Nephron (organoid): ENCODE measurements around the gene ULBP3.
A peak's percentile ranks its signal among the peaks of the same experiment; 100 is the strongest.

ENCODE experiments used
- H3K27ac Mint-ChIP-seq, 3 experiments: 2 replicates each; pipeline ENCODE4 v1.8.0; 2020; ENCODE audit warnings: mixed read lengths in 3 of 3, mild to moderate bottlenecking in 2 of 3, moderate library complexity in 1 of 3
- H3K27me3 Mint-ChIP-seq: 2 replicates; pipeline ENCODE4 v1.8.0; 2021; ENCODE audit warnings: low read depth, mild to moderate bottlenecking, moderate library complexity, mixed read lengths
- H3K36me3 Mint-ChIP-seq: 2 replicates; pipeline ENCODE4 v1.8.0; 2020; ENCODE audit warnings: low read depth, mixed read lengths
- H3K4me1 Mint-ChIP-seq: 2 replicates; pipeline ENCODE4 v1.8.0; 2020; ENCODE audit warnings: mixed read lengths
- H3K4me3 Mint-ChIP-seq, 3 experiments: 2 replicates each; pipeline ENCODE4 v1.8.0; 2020; ENCODE audit warnings: mild to moderate bottlenecking in 3 of 3, mixed read lengths in 3 of 3, moderate library complexity in 2 of 3
- H3K9me3 Mint-ChIP-seq: 2 replicates; pipeline ENCODE4 v1.8.0; 2020; ENCODE audit warnings: mixed read lengths
- CTCF ChIP-seq, 3 experiments: fragments of 200-600 bp; sonication (generic); IDR thresholded peaks; one replicate each; pipeline ENCODE4 v1.5.0; 2021; ENCODE audit warnings: antibody characterized with exemption in 3 of 3; ENCODE audit not compliant: unreplicated experiment in 3 of 3

ULBP3 gene

GRCh38 chr6:150084426-150084825, 15.5 kb upstream of the ULBP3 start:
- no peaks in the 10 kb centered on the region for H3K9me3 Mint-ChIP-seq
- no peaks in the 10 kb centered on the region for H3K36me3 Mint-ChIP-seq
- no peak overlapping the region for H3K27ac Mint-ChIP-seq
- H3K4me1 Mint-ChIP-seq, result no peaks in the 10 kb centered on the region
- TF ChIP-seq CTCF (IDR thresholded peaks at IDR 0.05; ENCODE audit: unreplicated experiment in 3 of 3), result no peak
- peaks cover 28% of the 10 kb centered on the region for H3K27me3 Mint-ChIP-seq
- no peak overlapping the region for H3K4me3 Mint-ChIP-seq

GRCh38 chr6:150083839-150084238, 14.9 kb upstream of the ULBP3 start:
- H3K36me3 Mint-ChIP-seq, result no peaks in the 10 kb centered on the region
- no peak for TF ChIP-seq CTCF (IDR thresholded peaks at IDR 0.05; ENCODE audit: unreplicated experiment in 3 of 3)
- no peaks in the 10 kb centered on the region for H3K9me3 Mint-ChIP-seq
- no peaks in the 10 kb centered on the region for H3K4me1 Mint-ChIP-seq
- no peak overlapping the region for H3K4me3 Mint-ChIP-seq
- H3K27ac Mint-ChIP-seq, result no peak overlapping the region
- H3K27me3 Mint-ChIP-seq, result peaks cover 24% of the 10 kb centered on the region

GRCh38 chr6:150081702-150082101, 12.8 kb upstream of the ULBP3 start:
- no peak overlapping the region for H3K4me3 Mint-ChIP-seq
- TF ChIP-seq CTCF (IDR thresholded peaks at IDR 0.05; ENCODE audit: unreplicated experiment in 3 of 3), result peak in 1 of 3 experiments; percentile 8
- H3K9me3 Mint-ChIP-seq, result no peaks in the 10 kb centered on the region
- no peak overlapping the region for H3K27ac Mint-ChIP-seq
- peaks cover 24% of the 10 kb centered on the region for H3K27me3 Mint-ChIP-seq
- no peaks in the 10 kb centered on the region for H3K36me3 Mint-ChIP-seq
- H3K4me1 Mint-ChIP-seq, result no peaks in the 10 kb centered on the region

GRCh38 chr6:150079604-150080003, 10.7 kb upstream of the ULBP3 start:
- Mint-ChIP-seq H3K4me1 (peaks cover 11% of the 10 kb centered on the region), H3K9me3 (no peaks in the 10 kb centered on the region), H3K27me3 (peaks cover 15% of the 10 kb centered on the region), H3K36me3 (no peaks in the 10 kb centered on the region), H3K4me3 (no peak overlapping the region), H3K27ac (no peak overlapping the region)
- no peak for TF ChIP-seq CTCF (IDR thresholded peaks at IDR 0.05; ENCODE audit: unreplicated experiment in 3 of 3)

GRCh38 chr6:150078788-150079187, 9.9 kb upstream of the ULBP3 start:
- no peaks in the 10 kb centered on the region for H3K9me3 Mint-ChIP-seq
- no peak overlapping the region for H3K27ac Mint-ChIP-seq
- H3K4me1 Mint-ChIP-seq, result peaks cover 20% of the 10 kb centered on the region
- TF ChIP-seq CTCF (IDR thresholded peaks at IDR 0.05; ENCODE audit: unreplicated experiment in 3 of 3), result no peak
- H3K27me3 Mint-ChIP-seq, result peaks cover 12% of the 10 kb centered on the region
- no peaks in the 10 kb centered on the region for H3K36me3 Mint-ChIP-seq
- no peak overlapping the region for H3K4me3 Mint-ChIP-seq

- peak in 1 of 3 experiments; percentile 8 for TF ChIP-seq CTCF (IDR thresholded peaks at IDR 0.05; ENCODE audit: unreplicated experiment in 3 of 3)
- no peaks in the 10 kb centered on the region for H3K9me3 Mint-ChIP-seq
- peaks cover 5% of the 10 kb centered on the region for H3K27me3 Mint-ChIP-seq
- no peak overlapping the region for H3K4me3 Mint-ChIP-seq
- peak overlapping the region in 2 of 3 experiments; percentile 21 to 28 for H3K27ac Mint-ChIP-seq
- peaks cover 21% of the 10 kb centered on the region for H3K4me1 Mint-ChIP-seq
- H3K36me3 Mint-ChIP-seq, result no peaks in the 10 kb centered on the region
Measured at GRCh38 chr6:150076196-150076893, 7.4 kb upstream of the ULBP3 start.
